UCSD-AML1 (cell line): ENCODE measurements around the gene ZNF414.

Experiments
- DNase-seq: peaks from one replicate; lab custom pipeline; 2025; ENCODE audit not compliant: unreplicated experiment; lab: John Stamatoyannopoulos, UW

Gene ZNF414

DNA sequence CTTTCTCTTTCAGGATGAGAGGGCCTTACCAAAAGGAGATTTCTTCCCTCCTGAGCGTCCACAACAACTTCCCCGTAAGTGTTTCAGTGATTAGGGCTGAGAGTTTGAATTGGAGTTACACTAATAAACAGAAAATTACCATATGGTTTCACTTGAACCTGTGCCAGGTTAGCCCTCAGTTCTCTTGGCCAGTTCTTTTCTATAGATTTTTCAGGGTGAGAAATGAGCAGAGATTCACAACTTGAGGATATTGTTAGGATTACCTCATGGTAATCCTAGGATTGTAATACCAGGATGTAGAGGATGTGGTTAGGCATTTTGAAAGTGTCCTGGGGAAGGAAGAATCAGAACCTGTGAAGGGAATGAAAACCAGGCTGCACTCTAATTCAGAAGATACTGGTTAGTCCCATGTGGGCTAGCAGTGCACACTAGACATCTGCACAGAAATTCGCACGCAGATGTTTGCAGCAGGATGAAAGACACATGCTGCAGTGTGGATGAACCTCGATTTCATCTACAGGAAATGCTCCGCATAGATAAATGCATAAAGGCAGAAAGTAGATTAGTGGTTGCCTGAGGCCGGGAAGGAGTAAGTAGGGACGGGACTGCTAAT, 45.1 kb downstream of the ZNF414 start:
- DNase-seq, result no peak

DNA sequence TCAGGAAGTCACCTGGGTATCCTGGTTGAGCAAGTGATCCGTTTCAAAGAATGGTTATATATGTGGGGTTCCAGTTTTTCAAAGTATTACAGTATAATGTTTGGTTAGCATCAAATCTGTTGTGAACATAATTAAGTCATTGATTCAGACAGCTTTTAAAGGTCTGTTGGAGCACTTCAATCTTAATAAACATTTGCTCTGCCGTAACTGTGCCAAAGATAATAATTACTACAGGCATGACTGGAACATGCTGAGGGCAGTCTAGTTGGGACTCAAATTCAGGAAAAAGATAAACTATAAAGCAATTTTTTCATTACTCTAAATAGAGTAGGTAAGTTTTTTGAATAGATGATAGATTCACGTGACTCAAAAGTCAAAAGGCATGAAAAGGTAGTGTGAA, 45.8 kb downstream of the ZNF414 start:
- no peak for DNase-seq

GRCh38 chr19:8466018-8466417, 47.9 kb downstream of the ZNF414 start:
- no peak for DNase-seq

DNA sequence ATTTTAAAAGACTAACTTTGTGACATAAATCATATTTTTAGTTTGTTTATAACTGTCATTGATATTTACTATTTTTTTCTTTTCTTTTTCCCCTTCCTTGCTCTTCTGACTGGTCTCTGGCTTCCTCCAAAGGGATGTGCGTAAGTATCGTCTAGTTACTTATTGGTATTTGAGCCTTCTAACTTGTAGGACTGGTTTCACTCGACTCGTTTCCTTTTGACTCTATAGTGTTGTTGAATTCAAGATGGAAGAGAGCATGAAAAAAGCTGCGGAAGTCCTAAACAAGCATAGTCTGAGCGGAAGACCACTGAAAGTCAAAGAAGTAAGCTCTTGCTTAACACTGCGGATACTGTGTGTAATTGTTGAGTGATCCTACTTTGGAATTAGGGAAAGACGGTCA, 50.6 kb downstream of the ZNF414 start:
- DNase-seq, result no peak

GRCh38 chr19:8462571-8462970, 51.4 kb downstream of the ZNF414 start:
- DNase-seq, result no peak

DNA sequence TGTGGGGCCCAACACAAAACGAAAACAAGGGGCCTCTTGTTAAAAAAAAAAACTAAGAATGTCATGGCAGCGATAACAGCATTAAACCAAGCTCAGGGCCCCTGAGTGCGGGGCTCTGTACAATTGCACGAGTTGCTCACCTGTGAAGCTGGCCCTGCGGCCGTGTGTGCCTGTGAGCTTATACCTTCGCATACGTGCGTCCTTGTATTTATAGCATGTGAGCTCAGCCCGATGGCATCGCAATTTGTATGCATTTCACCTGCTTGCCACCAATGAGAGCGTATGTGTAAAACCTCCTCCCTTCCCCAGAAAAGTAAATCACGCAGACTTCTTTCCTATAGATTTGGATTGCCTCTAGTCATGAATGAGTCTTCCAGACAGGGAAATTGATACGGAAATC, 52.1 kb downstream of the ZNF414 start:
- DNase-seq, result no peak

GRCh38 chr19:8461376-8461775, 52.6 kb downstream of the ZNF414 start:
- DNase-seq, result no peak

DNA sequence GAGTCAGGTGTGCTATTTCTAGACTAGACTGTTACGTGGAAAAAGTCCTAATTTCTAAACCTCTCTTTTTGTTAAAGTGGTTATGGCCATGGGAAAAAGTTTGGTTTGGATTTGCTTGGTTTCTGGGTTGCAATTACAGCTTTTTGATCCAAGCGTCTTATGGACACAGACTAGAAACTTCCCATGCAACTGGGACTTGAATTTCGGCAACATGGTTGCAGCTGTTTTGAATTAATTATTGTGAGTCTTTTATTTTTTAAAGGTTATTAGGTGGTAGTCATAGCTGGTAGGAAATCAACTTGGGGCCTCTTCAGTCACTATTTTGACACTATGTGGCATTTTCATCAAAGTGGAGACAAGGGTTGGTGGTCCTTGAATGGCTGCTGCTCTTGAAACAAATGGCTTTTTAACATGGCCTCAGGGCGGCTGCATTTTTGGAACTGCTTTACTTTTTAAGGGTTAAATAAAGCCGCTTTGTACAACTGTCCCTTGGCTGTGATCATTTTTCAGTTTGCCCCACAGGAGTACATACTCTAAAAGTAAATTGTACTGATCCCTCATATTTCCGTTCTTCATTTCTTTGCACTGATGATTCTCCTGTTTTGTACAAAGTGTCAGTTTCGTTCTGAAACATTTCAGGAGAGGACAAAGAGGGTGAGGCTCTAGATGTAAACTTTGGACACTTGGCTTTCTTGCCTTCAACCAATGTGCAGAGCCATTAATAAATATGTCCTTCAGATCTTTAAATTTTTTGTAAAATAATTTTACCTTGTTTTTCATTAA, 53.3 kb downstream of the ZNF414 start:
- DNase-seq, result no peak
